ENCODE measurements around the gene MRPS18C. TPM values are rescaled to one million over a fixed set of nuclear protein-coding genes. Genes with fewer than 3 reads are reported as not detected.
"Not testable (repeated sequence)": the region's sequence is repeated elsewhere in the genome, so short reads cannot be mapped to it uniquely, and the experiment has no call there.

The MRPS18C gene
- total RNA-seq, 2 donors from 2014 or later: 39.4 to 42.8 TPM

DNA sequence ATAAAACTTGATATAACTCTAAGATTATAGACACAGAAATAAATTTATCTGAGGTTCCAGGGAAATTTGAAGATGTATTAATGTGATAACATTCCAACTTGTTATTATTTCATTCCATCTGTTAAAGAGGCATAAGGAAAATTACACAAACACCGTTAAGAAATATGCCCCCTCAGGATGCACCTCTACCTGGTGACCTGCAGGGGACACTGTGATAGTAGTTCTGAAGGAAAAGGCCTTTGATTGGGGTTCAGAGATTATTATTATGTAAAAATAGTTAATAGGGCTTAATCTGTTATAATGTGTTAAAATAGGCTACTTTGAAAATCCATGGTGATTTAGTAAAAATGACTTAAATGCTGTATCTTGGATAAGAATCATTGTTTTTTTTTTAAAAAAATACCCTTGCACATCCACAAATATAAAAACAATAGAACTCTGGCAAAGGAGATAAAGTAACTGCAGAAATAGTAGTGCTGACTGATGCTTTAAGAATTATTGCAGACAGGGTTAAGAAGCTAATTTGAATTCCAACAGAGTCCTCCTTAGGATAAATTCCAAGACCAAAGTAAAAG lies 35.1 kb downstream of the MRPS18C start:
- DNase-seq (ENCODE audit: low spot score): no peak
- intact Hi-C loops (cut with DNase I): no loop called here

DNA sequence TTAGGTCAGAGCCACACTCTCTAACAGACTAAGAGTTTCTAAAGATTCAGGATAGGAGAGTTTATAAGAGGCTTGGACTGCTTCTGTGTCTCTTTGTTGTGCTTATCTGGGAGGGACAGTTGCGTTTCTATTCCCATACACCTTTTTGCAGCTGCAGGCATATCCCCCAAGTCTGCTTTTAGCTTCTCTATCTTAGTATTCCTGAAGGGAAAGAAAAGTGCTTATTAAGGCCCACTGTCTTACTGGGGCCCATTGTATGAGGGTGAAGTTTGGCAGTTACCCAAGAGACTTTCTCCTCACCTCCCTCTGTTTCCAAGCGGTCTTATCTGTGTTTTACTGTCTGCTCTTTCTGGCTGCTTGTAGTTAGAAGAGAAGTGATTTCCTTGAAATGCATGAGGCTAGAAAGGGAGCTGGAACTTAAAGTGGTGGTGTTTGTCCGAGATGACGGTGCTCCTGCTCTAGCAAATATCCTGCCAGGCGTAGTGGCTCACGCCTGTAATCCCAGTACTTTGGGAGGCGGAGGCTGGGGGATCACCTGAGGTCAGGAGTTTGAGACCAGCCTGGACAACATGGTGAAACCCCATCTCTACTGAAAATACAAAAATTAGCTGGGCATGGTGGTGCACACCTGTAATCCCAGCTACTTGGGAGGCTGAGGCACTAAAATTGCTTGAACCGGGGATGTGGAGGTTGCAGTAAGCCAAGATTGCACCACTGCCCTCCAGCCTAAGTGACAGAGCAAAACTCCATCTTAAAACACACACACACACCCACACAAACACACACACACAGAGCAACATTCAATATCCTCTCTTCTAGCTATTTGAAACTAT lies 40.4 kb downstream of the MRPS18C start:
- DNase-seq (ENCODE audit: low spot score); intact Hi-C loops (cut with DNase I): not testable (repeated sequence)

DNA sequence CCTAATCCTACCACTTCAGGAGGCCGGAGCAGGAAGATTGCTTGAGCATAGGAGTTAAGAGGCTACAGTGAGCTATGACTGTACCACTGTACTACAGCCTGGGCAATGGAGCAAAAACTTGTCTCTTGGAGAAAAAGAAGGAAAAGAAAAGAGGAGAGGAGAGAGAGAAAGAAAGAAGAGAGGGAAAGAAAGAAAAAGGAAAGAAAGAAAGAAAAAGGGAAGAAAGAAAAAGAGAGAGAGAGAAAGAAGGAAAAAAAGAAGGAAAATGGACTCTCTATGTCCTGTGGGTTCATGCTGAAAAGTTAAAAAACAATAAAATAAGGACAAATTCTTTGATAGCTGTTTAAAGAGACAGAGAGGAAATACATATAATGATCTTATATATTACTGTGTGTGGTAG lies 42.3 kb downstream of the MRPS18C start:
- no peak for DNase-seq (ENCODE audit: low spot score)
- intact Hi-C loops (cut with DNase I): no loop called here

DNA sequence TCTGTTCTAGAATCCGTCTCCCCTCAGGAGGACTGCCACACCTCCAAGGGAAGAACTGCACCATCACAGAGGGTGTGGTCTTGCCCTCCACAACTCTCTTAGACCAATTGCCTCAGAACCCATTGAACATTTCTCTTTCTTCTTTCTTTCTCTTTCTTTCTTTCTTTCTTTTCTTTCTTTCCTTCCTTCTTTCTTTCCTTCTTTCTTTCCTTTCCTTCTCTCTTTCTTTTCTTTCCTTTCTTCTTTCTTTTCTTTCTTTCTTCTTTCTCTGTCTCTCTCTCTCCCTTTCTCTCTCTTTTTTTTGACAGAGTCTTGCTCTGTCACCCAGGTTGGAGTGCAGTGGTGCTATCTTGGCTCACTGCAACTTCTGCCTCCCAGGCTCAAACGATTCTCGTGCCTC lies 45.8 kb downstream of the MRPS18C start:
- intact Hi-C loops (cut with DNase I); DNase-seq (ENCODE audit: low spot score): not testable (repeated sequence)

DNA sequence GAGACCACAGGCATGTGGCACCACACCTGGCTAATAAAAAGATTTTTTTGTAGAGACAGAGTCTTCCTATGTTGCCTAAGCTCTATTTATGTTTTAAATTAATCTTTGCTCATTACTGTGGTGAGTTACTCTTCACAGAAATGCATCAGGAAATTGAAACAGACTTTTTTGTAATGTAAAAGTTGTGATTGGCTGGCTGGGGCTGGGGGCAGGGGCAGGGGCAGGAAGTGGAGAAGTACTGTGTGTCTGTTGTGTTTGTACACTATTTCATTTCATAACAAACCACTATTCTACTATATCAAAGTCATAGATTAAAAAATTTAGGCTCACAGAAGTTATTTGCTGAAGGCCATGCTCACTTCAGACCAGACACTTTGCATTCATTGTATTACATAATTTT lies 48.1 kb downstream of the MRPS18C start:
- no peak for DNase-seq (ENCODE audit: low spot score)

DNA sequence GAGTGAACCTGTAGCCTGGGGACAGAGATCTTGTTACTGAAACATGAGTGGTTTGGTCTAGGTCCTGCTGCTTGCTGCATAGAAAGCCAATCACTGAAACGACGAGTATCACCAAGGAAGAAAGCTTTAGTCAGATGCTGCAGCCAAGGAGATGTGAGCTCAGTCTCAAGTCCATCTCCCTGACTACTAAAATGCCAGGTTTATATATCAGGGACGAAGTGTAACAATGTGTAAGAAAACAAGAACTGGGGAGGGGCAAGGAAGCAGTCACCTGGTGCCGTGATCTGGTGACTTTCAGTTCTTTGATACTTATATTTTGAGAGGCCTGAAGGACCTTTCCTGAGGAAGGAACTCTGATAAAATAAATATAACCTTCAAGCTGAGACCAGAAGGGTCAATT lies 48.6 kb downstream of the MRPS18C start:
- DNase-seq (ENCODE audit: low spot score): no peak
- intact Hi-C loops (cut with DNase I): no loop called here

More for the DNA sequence above, 48.1 kb downstream of the MRPS18C start:
- intact Hi-C loops (cut with DNase I): no loop called here

DNA sequence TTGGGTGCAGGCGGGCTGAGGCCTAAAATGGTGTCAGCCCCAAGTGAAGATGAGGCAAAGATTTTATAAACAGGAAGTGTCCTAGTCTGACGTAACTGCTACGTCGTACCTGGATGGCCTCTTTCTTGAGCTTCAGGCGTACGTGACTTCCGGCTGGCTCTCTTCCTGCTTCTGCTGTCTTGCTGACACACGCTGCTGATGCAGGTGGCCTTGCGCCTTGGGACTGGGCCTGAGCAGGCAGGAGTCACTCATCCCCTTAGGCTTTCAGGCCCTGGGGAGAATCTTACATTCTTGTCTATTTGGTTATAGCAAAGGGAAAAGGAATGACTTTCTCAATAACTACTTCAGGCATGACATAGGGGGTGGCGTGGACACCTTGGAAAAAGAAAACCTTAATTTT lies 49.1 kb downstream of the MRPS18C start:
- no peak for DNase-seq (ENCODE audit: low spot score)
- intact Hi-C loops (cut with DNase I): loop anchor here in 1 of 2 donors (5.0 kb wide), 1 partner anchor 137 kb away; no protein-coding TSS in a partner anchor

DNA sequence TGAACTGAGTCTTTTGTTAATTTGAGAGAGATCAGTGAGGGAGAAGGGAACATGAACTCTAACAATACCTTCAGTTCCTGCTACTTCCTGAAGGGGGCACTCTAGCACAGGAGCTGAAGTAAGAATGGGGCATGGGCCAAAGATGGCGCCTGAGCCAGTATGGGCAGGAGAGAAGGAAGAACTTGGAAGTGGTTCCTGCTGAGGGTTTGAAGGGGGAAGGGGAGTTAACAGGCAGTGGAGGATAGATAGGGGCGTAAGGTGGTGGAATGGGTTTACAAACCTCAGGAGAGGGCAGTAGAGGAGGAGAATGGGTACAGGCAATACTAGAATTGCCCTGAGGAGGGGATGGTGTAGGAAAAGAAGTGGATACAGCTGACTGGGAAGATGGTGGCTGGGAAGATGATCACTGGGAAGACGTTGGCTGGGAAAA lies 53.3 kb downstream of the MRPS18C start:
- not testable (repeated sequence) for DNase-seq (ENCODE audit: low spot score)
- intact Hi-C loops (cut with DNase I): loop anchor here in 1 of 2 donors (5.0 kb wide), 1 partner anchor 133 kb away; no protein-coding TSS in a partner anchor

DNA sequence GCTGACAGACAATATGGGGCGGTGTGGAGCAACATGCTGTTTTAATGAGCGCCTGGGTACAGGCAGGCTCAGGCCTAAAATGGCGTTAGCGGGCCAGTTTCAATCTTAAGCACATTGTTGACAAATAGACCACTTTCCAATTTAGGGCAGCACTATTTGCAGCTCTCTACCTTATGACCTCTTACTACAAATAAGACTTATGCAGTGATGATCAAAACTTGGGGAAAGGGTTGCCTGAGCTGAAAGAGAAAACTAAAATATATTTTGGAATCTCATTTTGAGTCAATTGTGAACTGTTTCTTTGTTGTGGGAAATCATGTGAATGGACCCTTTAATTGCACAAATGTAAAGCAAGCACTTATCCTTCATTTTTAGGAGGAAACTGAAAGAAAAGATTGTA lies 54.6 kb downstream of the MRPS18C start:
- no peak for DNase-seq (ENCODE audit: low spot score)
- intact Hi-C loops (cut with DNase I): loop anchor here in 1 of 2 donors (10.0 kb wide), 1 partner anchor 124 kb away; no protein-coding TSS in a partner anchor

Other genes with a start within 250 kb of the MRPS18C start
- gene COQ2, start 171.3 kb upstream of the MRPS18C start, total RNA-seq: 1 to 10 TPM; 7.3 to 7.9 TPM
- 1 to 10 TPM; 2.8 to 4.4 TPM for gene HPSE, start 121.2 kb upstream of the MRPS18C start, total RNA-seq
- 10 to 100 TPM; 10.7 to 12.9 TPM for gene HELQ, start 235 bp upstream of the MRPS18C start, total RNA-seq
- 10 to 100 TPM; 13.2 to 13.7 TPM for gene ABRAXAS1, start 29.0 kb downstream of the MRPS18C start, total RNA-seq
- gene GPAT3, start 80.0 kb downstream of the MRPS18C start, total RNA-seq: 1 to 10 TPM; 3.4 to 4.3 TPM

Measured in posterior vena cava (tissue), 2 donors.